GM21825 (cell line): Measurements from ENCODE around the gene NPIPA1.
"Not testable (repeated sequence)": the region's sequence is repeated elsewhere in the genome, so short reads cannot be mapped to it uniquely, and the experiment has no call there.

ENCODE experiments used
- ATAC-seq: cut with Tn5 transposase; IDR thresholded peaks from one replicate; pipeline ENCODE4 v1.9.1; 2021; ENCODE audit warnings: mild to moderate bottlenecking, moderate library complexity; ENCODE audit not compliant: unreplicated experiment

The NPIPA1 gene

GRCh38 chr16:14937143-14937542 is at the start of gene NPIPA1:
Gene NPIPA1 (plus strand): TSS chr16:14937443. CDS start chr16:14937443, 0 bp downstream.
- not testable (repeated sequence) for ATAC-seq

GRCh38 chr16:14892111-14892510 is 45.1 kb upstream of the NPIPA1 start:
- not testable (repeated sequence) for ATAC-seq

DNA sequence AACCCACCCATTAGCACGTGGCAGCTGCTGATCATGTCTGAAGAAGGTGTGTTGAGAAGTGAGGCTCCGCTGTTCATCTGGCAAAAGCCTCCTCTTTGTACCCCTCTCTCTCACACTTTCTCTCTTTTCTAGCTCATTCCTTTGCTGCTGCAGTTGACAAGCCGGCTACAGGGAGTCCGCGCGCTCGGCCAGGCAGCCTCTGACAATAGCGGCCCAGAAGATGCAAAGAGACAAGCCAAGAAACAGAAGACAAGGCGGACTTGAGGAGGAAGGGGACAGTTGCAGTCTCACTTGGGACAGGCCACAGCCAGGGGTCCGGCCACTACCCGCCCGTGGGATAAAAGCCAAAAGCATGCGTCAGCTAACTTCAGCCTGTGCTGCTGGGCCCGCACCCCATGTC is 41.9 kb upstream of the NPIPA1 start:
- ATAC-seq, result not testable (repeated sequence)

- not testable (repeated sequence) for ATAC-seq
Observed at GRCh38 chr16:14896023-14896422, 41.2 kb upstream of the NPIPA1 start.

- not testable (repeated sequence) for ATAC-seq
Observed at GRCh38 chr16:14897006-14897664, 40.1 kb upstream of the NPIPA1 start.

DNA sequence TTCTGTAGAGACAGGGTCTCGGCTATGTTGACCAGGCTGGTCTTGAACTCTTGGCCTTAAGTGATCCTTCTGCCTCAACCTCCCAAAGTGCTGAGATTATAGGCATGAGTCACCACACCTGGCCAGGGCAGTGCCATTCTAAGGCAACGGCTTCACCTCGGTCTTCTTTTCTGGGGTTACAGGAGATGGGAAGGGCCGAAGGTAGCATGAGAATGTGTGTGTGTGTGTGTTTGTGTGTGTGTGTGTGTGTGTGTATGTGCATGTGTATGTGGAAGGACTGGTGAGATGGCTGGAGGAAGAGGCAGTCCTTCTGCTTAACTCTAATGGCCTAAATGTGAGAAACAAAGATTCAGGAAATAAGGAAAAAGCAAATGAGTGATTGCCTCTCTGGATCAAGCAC is 39.1 kb upstream of the NPIPA1 start:
- not testable (repeated sequence) for ATAC-seq

GRCh38 chr16:14903191-14903957 is 33.9 kb upstream of the NPIPA1 start:
- not testable (repeated sequence) for ATAC-seq

- ATAC-seq, result not testable (repeated sequence)
Observed at GRCh38 chr16:14909744-14910143, 27.5 kb upstream of the NPIPA1 start.

DNA sequence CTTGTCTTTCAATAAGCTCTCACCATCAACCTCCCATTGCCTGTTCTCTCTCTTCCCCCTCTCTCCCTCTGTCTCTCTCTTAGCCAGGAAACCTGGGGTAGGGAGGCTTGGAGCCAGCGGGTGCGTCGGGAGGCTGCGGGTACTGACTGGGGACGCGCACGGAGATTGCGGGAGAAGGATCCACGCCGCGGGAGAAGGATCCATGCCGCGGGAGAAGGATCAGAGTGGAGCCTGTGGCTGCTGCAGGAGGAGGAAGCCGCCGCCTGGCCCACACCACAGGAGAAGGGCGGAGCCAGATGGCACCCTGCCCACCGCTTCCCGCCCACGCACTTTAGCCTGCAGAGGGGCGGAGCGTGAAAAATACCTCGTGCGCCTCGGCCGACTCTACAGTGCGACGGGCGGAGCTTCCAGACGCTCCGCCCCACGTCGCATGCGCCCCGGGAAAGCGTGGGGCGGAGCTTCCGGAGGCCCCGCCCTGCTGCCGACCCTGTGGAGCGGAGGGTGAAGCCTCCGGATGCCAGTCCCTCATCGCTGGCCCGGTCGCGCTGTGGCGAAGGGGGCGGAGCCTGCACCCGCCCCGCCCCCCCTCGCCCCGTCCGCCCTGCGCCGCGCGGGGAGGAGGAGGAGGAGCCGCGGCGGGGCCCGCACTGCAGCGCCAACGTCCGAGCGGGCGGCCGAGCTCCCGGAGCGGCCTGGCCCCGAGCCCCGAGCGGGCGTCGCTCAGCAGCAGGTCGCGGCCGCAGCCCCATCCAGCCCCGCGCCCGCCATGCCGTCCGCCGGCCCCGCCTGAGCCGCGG is 26.2 kb upstream of the NPIPA1 start:
- ATAC-seq, result peak; percentile 90

- not testable (repeated sequence) for ATAC-seq
Observed at GRCh38 chr16:14911954-14912353, 25.3 kb upstream of the NPIPA1 start.

GRCh38 chr16:14912588-14912987 is 24.7 kb upstream of the NPIPA1 start:
- ATAC-seq, result not testable (repeated sequence)

DNA sequence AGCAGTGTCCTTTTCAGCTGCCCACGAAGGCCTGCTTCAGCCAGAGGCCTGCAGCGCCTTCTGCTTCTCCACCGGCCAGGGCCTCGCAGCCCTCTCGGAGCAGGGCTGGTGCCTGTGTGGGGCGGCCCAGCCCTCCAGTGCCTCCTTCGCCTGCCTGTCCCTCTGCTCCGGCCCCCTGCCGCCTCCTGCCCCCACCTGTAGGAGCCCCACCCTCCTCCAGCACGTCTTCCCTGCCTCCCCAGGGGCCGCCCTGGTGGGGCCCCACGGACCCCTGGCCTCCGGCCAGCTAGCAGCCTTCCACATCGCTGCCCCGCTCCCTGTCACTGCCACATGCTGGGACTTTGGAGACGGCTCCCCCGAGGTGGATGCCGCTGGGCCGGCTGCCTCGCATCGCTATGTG is 18.7 kb upstream of the NPIPA1 start:
- not testable (repeated sequence) for ATAC-seq

DNA sequence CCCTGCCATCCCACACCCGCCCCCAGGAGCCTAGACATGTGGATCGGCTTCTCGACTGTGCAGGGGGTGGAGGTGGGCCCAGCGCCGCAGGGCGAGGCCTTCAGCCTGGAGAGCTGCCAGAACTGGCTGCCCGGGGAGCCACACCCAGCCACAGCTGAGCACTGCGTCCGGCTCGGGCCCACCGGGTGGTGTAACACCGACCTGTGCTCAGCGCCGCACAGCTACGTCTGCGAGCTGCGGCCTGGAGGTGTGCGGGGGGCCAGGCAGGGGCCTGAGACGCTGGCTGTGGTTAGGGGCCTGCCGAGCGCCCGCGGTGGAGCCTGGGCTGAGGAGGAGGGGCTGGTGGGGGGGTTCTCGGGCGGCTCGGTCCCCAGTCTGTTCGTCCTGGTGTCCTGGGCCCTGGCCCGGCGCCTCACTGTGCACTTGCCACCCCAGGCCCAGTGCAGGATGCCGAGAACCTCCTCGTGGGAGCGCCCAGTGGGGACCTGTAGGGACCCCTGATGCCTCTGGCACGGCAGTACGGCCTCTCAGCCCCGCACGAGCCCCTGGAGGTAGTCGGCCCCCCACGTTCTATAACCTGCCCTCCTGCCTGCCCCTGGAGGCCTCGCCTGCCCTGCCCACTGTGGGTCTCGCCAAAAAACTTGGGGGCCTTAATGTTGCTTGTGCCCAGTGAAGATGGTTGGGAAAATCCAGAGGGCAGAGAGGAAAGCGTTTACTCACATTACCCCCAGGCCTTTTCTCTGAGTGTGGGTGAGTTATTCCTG is 17.2 kb upstream of the NPIPA1 start:
- not testable (repeated sequence) for ATAC-seq

- ATAC-seq, result not testable (repeated sequence)
Observed at GRCh38 chr16:14922285-14922684, 15.0 kb upstream of the NPIPA1 start.

DNA sequence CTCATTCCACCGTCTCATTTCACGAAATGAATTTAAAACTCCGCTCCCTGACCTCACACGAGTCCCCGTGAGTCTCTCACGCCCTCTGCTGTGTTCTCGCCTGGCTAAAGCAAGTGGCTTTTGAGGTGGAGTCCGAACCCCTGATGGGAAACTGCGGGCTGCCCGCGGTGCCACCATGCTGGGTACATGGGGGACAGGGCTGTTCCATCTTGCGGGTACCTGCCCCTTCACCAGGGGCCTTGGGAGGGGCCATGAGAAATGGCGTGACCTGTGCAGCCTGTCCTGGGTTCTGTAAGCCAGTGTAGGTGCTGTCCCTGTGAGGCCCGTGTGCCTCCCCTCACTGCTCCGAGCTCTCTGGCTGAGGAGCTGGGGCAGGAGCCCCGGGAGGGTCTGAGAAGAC is 14.3 kb upstream of the NPIPA1 start:
- ATAC-seq, result not testable (repeated sequence)

DNA sequence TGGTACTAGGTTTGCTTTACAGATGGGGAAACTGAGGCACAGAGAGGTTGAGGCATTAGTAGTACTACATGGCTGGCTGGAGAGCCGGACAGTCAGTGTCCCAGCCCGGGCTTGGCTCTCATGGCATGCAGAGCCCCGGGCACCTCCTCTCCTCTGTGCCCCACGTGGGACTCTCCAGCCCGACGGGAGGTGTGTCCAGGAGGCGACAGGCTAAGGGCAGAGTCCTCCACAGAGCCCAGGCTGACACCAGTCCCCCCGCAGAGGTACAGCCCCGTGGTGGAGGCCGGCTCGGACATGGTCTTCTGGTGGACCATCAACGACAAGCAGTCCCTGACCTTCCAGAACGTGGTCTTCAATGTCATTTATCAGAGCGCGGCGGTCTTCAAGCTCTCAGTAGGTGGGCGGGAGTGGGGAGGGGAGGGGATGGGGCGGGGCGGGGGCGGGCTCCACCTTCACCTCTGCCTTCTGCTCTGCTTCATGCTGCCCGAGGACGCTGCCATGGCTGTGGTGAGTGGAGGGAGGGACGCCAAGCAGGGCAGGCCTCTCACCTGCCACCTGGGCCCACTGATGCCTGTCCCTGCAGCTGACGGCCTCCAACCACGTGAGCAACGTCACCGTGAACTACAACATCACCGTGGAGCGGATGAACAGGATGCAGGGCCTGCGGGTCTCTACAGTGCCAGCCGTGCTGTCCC is 13.7 kb upstream of the NPIPA1 start:
- not testable (repeated sequence) for ATAC-seq

DNA sequence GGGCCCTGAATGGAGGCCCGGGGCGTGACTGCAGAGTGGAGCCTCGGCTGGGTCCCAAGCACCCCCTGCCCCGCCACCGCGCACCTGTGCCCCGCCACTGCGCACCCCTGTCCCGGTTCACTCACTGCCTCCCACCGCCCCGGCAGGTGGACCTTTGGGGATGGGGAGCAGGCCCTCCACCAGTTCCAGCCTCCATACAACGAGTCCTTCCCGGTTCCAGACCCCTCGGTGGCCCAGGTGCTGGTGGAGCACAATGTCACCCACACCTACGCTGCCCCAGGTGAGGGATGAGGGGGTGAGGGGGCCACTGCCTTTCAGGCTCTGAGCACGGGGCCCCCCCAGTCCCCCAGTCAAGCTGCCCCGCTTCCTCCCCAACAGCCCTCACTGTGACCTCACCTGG is 12.9 kb upstream of the NPIPA1 start:
- not testable (repeated sequence) for ATAC-seq

GRCh38 chr16:14924982-14925381 is 12.3 kb upstream of the NPIPA1 start:
- ATAC-seq, result not testable (repeated sequence)

DNA sequence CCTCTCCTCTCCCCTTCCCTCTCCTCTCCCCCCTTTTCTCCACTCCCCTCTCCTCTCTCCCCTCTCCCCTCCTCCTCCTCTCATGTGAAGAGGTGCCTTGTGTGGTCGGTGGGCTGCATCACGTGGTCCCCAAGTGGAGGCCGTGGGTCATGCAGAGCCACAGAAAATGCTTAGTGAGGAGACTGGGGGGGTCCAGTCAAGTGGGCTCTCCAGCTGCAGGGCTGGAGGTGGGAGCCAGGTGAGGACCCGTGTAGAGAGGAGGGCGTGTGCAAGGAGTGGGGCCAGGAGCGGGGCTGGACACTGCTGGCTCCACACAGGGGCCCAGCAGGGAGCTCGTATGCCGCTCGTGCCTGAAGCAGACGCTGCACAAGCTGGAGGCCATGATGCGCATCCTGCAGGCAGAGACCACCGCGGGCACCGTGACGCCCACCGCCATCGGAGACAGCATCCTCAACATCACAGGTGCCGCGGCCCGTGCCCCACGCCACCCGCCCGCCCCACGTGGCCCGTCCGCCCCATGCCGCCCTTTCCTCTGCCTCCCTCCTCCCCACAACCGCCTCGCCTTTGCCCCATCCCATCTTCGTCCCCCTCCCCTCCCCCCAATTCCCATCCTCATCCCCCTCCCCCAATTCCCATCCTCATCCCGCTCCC is 9.1 kb upstream of the NPIPA1 start:
- not testable (repeated sequence) for ATAC-seq
